T47D (cell line): ENCODE data around the gene ODAD2.

Experiments used
- DNase-seq, 2 experiments: peaks; one replicate each; pipeline versions ENCODE4 v3.0.0 to v3.0.0-alpha.2; 2011 to 2012; ENCODE audit warnings: low read depth in 1 of 2, low spot score in 1 of 2
- JUND ChIP-seq: IDR thresholded peaks from 2 replicates; pipeline ENCODE4 v1.6.1; 2012; ENCODE audit warnings: low read depth
- in situ Hi-C: cut with HindIII; loops from 2 replicates; pipeline ENCODE4 v1.10.0; 2016; ENCODE audit warnings: low sequenced_read_pairs, low pct_unique_long_range_greater_than_20kb

The ODAD2 gene

GRCh38 chr10:27820637-27821036 is 178.2 kb downstream of the ODAD2 start:
- TF ChIP-seq JUND, result no peak
- no peak for DNase-seq
- in situ Hi-C loops, result no loop called here

GRCh38 chr10:27819781-27820531 is 178.9 kb downstream of the ODAD2 start:
- in situ Hi-C loops, result no loop called here
- TF ChIP-seq JUND, result no peak
- DNase-seq, result no peak

DNA sequence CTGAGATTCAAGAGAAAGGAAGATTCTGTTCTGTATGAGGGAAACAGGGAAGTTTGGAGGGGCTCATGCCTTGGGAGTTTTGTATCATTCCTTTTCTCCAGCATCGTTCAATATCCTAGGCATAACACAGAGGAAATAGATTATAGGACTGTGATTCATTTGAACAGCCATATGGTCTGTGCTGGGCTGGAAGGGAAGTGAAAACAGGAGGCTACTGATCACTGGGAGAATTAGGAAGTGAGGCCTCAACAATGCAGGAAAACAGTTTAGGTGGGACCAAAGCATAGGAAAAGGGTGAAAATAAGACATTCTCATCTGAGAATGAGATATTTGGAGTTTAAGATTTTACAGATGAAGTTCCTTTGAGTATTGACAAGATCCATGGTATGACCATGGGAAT is 182.6 kb downstream of the ODAD2 start:
- no peak for TF ChIP-seq JUND
- DNase-seq, result no peak
- in situ Hi-C loops, result no loop called here

GRCh38 chr10:27815846-27816245 is 183.0 kb downstream of the ODAD2 start:
- in situ Hi-C loops, result no loop called here

GRCh38 chr10:27815261-27815660 is 183.6 kb downstream of the ODAD2 start:
- no peak for TF ChIP-seq JUND
- in situ Hi-C loops, result no loop called here
- DNase-seq, result no peak

More at GRCh38 chr10:27815846-27816245, 183.0 kb downstream of the ODAD2 start:
- TF ChIP-seq JUND, result no peak
- DNase-seq, result no peak

GRCh38 chr10:27805180-27805579 is 193.7 kb downstream of the ODAD2 start:
- TF ChIP-seq JUND, result no peak
- DNase-seq, result no peak
- in situ Hi-C loops, result no loop called here

- DNase-seq, result no peak
- in situ Hi-C loops, result no loop called here
- no peak for TF ChIP-seq JUND
These were observed 194.7 kb downstream of the ODAD2 start for GRCh38 chr10:27804136-27804535.

GRCh38 chr10:27801171-27801785 is 197.6 kb downstream of the ODAD2 start:
- in situ Hi-C loops, result no loop called here
- peak in 1 of 2 experiments; percentile 5 for DNase-seq
- no peak for TF ChIP-seq JUND

DNA sequence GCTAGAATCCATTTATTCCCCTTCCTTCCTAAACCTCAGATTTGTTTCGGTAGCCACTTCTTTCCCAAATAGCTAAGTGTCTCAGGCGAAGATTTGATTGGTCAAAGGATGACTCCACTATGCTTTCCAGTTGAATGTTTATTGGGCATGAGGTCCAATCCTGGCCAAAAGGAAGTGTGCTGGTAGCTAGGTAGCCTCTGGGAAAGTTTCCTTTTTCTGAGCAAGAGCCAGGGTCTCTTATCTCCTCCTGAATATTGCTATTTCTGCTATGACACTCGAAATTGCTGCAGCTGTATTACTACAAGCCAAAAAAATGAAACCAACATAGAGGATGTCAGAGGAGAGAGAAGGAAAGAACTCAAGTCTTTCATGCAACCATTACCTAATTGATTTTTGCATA is 199.8 kb downstream of the ODAD2 start:
- DNase-seq, result no peak
- in situ Hi-C loops, result no loop called here
- TF ChIP-seq JUND, result no peak

- no peak for TF ChIP-seq JUND
- peak in 1 of 2 experiments; percentile 7 for DNase-seq
- in situ Hi-C loops, result no loop called here
These were observed 204.7 kb downstream of the ODAD2 start for GRCh38 chr10:27794157-27794556.

- DNase-seq, result no peak
- no peak for TF ChIP-seq JUND
- in situ Hi-C loops, result no loop called here
These were observed 206.7 kb downstream of the ODAD2 start for GRCh38 chr10:27792216-27792615.

DNA sequence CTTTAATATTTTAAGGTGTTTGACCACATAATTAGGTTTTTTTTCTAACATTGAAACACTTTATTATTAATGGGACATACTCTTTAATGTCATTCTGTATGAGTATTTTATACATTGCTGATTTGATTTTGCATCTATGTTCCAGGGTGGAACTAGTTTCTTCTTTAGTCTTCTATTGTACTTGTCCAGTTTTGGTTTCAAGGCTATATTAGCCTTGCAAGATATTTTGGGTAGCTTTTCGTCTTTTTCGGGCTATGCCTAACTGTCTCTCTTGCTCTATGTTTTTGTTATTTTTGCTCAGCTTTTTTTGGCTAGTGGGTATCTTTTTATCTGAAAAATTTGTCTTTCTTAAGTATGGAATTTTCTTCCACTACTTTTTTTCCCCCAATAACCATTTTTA is 214.6 kb downstream of the ODAD2 start:
- no peak for DNase-seq
- TF ChIP-seq JUND, result no peak
- in situ Hi-C loops, result no loop called here

- in situ Hi-C loops, result no loop called here
- no peak for TF ChIP-seq JUND
- DNase-seq, result peak in 1 of 2 experiments; percentile 70
These were observed 215.2 kb downstream of the ODAD2 start for GRCh38 chr10:27783660-27784059.
